Measurements from ENCODE around the gene BAG1. TPM values are rescaled to one million over a fixed set of nuclear protein-coding genes. Genes with fewer than 3 reads are reported as not detected.

BAG1 gene
- total and polyA plus RNA-seq, 4 donors: 35.1 to 55.2 (median 43.0) TPM

DNA sequence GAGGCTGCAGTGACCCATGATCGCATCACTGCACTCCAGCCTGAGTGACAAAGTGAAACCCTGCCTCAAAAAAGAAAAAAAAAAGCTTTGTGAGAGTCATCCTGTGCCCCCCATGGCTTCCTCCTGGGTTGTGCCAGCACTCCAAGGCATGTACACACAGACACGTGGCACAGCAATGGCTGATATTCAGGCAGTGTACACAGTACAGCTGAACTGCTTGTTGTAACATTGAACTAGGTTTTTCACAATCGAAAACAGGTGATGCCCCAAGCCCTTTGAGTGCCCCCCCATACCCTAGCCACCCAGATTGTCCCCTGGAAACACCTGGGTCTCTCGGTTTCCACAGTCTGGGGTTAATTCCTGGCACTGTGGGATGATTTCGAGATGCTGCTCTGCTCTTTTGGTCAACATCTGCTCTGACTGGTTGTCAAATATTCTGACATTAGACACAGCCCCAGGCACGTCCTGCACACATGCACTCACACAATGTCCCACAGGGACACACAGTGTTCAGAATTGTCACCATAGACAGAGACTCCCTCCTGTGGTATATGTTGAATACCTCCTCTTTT lies 15.3 kb downstream of the BAG1 start (continued):
- TF ChIP-seq ZBTB33 (IDR thresholded peaks at IDR 0.05): no peak
- TF ChIP-seq TAF1 (conservative IDR thresholded peaks at IDR 0.05): no peak
- no peak for TF ChIP-seq CTCF (IDR thresholded peaks at IDR 0.05; ENCODE audit: low read depth, low read length, missing input control)
- no peak for TF ChIP-seq GABPA (IDR thresholded peaks at IDR 0.05 in 1 of 2, conservative IDR thresholded peaks at IDR 0.05 in 1 of 2)
- no peak for TF ChIP-seq HNF4G (IDR thresholded peaks at IDR 0.05)
- no peak for TF ChIP-seq JUND (IDR thresholded peaks at IDR 0.05)
- TF ChIP-seq RAD21 (IDR thresholded peaks at IDR 0.05): no peak
- no peak for TF ChIP-seq RXRA (IDR thresholded peaks at IDR 0.05)
- no peak for TF ChIP-seq SP1 (IDR thresholded peaks at IDR 0.05)
- TF ChIP-seq YY1 (IDR thresholded peaks at IDR 0.05): no peak
- no peak for TF ChIP-seq NR2F2 (IDR thresholded peaks at IDR 0.05)
- TF ChIP-seq, protein P1, sequence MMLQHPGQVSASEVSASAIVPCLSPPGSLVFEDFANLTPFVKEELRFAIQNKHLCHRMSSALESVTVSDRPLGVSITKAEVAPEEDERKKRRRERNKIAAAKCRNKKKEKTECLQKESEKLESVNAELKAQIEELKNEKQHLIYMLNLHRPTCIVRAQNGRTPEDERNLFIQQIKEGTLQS (IDR thresholded peaks at IDR 0.05): no peak

GRCh38 chr9:33248606-33249005 lies 15.9 kb downstream of the BAG1 start:
- Histone ChIP-seq H3K36me3 (ENCODE audit: control insufficient read depth in 4 of 4, insufficient read depth in 3 of 4, low read depth in 1 of 4, low read length in 3 of 4) (peaks cover 0 to 19% (median 4%) of the 10 kb centered on the region in 4 donors), H3K9me3 (ENCODE audit: control insufficient read depth in 4 of 4, low read length in 3 of 4) (no peaks in the 10 kb centered on the region), H3K27ac (ENCODE audit: low read depth in 1 of 2, low read length in 2 of 2) (no peak overlapping the region), H3K4me3 (ENCODE audit: low read depth in 1 of 3, low read length in 3 of 3) (no peak overlapping the region), H3K4me1 (ENCODE audit: control insufficient read depth in 4 of 4, insufficient read depth in 4 of 4, low read length in 3 of 4) (no peaks in the 10 kb centered on the region), H3K9ac (ENCODE audit: low read depth in 1 of 2, low read length in 2 of 2) (no peak overlapping the region), H3K27me3 (ENCODE audit: control insufficient read depth in 4 of 4, insufficient read depth in 4 of 4, low read length in 3 of 4) (no peaks in the 10 kb centered on the region)
- 97% methylated on average over 3 of the region's 3 CpGs for WGBS
- TF ChIP-seq TAF1 (conservative IDR thresholded peaks at IDR 0.05) (no peak), NR2F2 (IDR thresholded peaks at IDR 0.05) (no peak), FOXA1 (IDR thresholded peaks at IDR 0.05) (no peak), HNF4G (IDR thresholded peaks at IDR 0.05) (no peak), CTCF (IDR thresholded peaks at IDR 0.05; ENCODE audit: low read depth, low read length, missing input control) (no peak), GABPA (IDR thresholded peaks at IDR 0.05 in 1 of 2, conservative IDR thresholded peaks at IDR 0.05 in 1 of 2) (no peak), EGR1 (IDR thresholded peaks at IDR 0.05; ENCODE audit: low read depth in 2 of 2) (no peak)
- TF ChIP-seq, protein P2, sequence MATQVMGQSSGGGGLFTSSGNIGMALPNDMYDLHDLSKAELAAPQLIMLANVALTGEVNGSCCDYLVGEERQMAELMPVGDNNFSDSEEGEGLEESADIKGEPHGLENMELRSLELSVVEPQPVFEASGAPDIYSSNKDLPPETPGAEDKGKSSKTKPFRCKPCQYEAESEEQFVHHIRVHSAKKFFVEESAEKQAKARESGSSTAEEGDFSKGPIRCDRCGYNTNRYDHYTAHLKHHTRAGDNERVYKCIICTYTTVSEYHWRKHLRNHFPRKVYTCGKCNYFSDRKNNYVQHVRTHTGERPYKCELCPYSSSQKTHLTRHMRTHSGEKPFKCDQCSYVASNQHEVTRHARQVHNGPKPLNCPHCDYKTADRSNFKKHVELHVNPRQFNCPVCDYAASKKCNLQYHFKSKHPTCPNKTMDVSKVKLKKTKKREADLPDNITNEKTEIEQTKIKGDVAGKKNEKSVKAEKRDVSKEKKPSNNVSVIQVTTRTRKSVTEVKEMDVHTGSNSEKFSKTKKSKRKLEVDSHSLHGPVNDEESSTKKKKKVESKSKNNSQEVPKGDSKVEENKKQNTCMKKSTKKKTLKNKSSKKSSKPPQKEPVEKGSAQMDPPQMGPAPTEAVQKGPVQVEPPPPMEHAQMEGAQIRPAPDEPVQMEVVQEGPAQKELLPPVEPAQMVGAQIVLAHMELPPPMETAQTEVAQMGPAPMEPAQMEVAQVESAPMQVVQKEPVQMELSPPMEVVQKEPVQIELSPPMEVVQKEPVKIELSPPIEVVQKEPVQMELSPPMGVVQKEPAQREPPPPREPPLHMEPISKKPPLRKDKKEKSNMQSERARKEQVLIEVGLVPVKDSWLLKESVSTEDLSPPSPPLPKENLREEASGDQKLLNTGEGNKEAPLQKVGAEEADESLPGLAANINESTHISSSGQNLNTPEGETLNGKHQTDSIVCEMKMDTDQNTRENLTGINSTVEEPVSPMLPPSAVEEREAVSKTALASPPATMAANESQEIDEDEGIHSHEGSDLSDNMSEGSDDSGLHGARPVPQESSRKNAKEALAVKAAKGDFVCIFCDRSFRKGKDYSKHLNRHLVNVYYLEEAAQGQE (IDR thresholded peaks at IDR 0.05): no peak
- TF ChIP-seq, protein P1 (IDR thresholded peaks at IDR 0.05): no peak
- DNase-seq (ENCODE audit: low spot score): no peak

Measured in liver (tissue), 9 donors.